Motor neuron (in vitro differentiated cells): Measurements from ENCODE around the gene ZNF444. TPM values are rescaled to one million over a fixed set of nuclear protein-coding genes. Genes with fewer than 3 reads are reported as not detected.
"Not testable (repeated sequence)": the region's sequence is repeated elsewhere in the genome, so short reads cannot be mapped to it uniquely, and the experiment has no call there.

Experiments
- ATAC-seq, 8 experiments: fragments of 200-7000 bp; cut with Tn5 transposase; replicated peaks in 6 of 8; 2 replicates each; pipeline ENCODE4 v1.8.0; 2021; ENCODE audit warnings: mild to moderate bottlenecking in 8 of 8, moderate library complexity in 8 of 8
- H3K27ac ChIP-seq, 2 donors: fragments of 250-450 bp; sonication (Bioruptor Pico); 2 replicates each; pipeline ENCODE4 v1.9.0; 2021; ENCODE audit warnings: antibody characterized with exemption in 2 of 2, mild to moderate bottlenecking in 2 of 2, moderate library complexity in 1 of 2
- H3K4me1 ChIP-seq, 2 donors: fragments of 250-450 bp; sonication (Bioruptor Pico); replicated peaks in 1 of 2; 2 replicates each; pipeline ENCODE4 v1.6.1; 2021; ENCODE audit warnings: antibody characterized with exemption in 2 of 2, mild to moderate bottlenecking in 2 of 2, moderate library complexity in 1 of 2
- H3K4me3 ChIP-seq, 5 donors: fragments of 250-450 bp; sonication (Bioruptor Pico); 2 replicates each; pipeline ENCODE4 v1.9.0; 2021; ENCODE audit warnings: antibody characterized with exemption in 5 of 5, mild to moderate bottlenecking in 5 of 5, moderate library complexity in 4 of 5
- WGBS, 10 experiments: fragments of 450-650 bp; shearing (Covaris generic); methylation state at CpG; one replicate each; pipeline ENCODE4 v1.0.0; 2022; 5-methylcytosine and 5-hydroxymethylcytosine counted together
- in situ Hi-C, 9 experiments: fragments of 400-800 bp; cut with MboI; loops; one replicate each; pipeline ENCODE4 v1.15.0; 2021; ENCODE audit warnings: low sequenced_read_pairs in 9 of 9, low pct_unique_long_range_greater_than_20kb in 2 of 9; ENCODE audit not compliant: unreplicated experiment in 9 of 9
- total RNA-seq, 8 experiments: library from RNA; unstranded; fragments of 300-600 nt; gene quantifications; 2 replicates each; pipeline versions ENCODE4 v1.2.3 to v1.2.4, GENCODE V29; 2022

The ZNF444 gene
- total RNA-seq, 8 experiments from 2014 or later: 10.4 to 20.1 (median 13.3) TPM

DNA sequence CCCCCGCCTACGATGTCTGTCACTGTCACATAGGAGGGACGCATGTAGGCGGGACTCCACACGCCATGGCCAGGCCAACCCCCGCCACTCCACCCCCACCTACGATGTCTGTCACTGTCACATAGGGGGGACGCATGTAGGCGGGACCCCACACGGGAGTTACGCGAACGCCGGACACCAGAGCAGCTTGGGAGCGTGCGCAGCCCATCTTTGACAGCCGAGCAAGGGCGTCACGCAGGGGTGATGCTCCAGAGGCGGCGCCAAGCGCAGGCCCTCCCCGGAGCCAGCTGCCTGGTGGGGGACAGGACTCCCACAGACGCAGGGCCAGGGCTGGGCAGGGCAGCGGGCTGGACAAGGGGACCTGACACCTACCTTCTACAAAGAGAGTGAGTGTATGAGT is 40.0 kb upstream of the ZNF444 start:
- WGBS, 10 experiments: 93 to 100% (median 100%) methylated on average over 2 to 4 of the region's 25 CpGs; no CpG with 5 or more reads in 7 of the 10 experiments
- no peak for ATAC-seq
- Histone ChIP-seq H3K4me3 (no peak overlapping the region), H3K27ac (no peak overlapping the region), H3K4me1 (peaks cover 0 to 3% of the 10 kb centered on the region in 2 donors)
- in situ Hi-C loops: no loop called here

GRCh38 chr19:56101746-56102535 is 39.1 kb upstream of the ZNF444 start:
- Histone ChIP-seq H3K4me1 (peaks cover 0 to 3% of the 10 kb centered on the region in 2 donors), H3K4me3 (no peak overlapping the region), H3K27ac (no peak overlapping the region)
- in situ Hi-C loops: no loop called here
- WGBS, 10 experiments: 80 to 100% (median 97%) methylated on average over 1 to 17 of the region's 34 CpGs; no CpG with 5 or more reads in 2 of the 10 experiments
- ATAC-seq: no peak

- 75 to 100% (median 100%) methylated on average over 2 to 4 of the region's 20 CpGs; no CpG with 5 or more reads in 7 of the 10 experiments for WGBS, 10 experiments
- in situ Hi-C loops: no loop called here
- no peak overlapping the region for H3K4me3 ChIP-seq
- ATAC-seq: no peak
- no peak overlapping the region for H3K27ac ChIP-seq
- peaks cover 0 to 3% of the 10 kb centered on the region in 2 donors for H3K4me1 ChIP-seq
Measured at GRCh38 chr19:56103027-56103614, 38.0 kb upstream of the ZNF444 start.

GRCh38 chr19:56104423-56104822 is 36.7 kb upstream of the ZNF444 start:
- Histone ChIP-seq H3K4me3 (no peak overlapping the region), H3K27ac (no peak overlapping the region), H3K4me1 (peaks cover 0 to 6% of the 10 kb centered on the region in 2 donors)
- ATAC-seq: no peak
- WGBS, 10 experiments: 96% methylated on average over 5 of the region's 29 CpGs; no CpG with 5 or more reads in 9 of the 10 experiments
- in situ Hi-C loops: no loop called here

DNA sequence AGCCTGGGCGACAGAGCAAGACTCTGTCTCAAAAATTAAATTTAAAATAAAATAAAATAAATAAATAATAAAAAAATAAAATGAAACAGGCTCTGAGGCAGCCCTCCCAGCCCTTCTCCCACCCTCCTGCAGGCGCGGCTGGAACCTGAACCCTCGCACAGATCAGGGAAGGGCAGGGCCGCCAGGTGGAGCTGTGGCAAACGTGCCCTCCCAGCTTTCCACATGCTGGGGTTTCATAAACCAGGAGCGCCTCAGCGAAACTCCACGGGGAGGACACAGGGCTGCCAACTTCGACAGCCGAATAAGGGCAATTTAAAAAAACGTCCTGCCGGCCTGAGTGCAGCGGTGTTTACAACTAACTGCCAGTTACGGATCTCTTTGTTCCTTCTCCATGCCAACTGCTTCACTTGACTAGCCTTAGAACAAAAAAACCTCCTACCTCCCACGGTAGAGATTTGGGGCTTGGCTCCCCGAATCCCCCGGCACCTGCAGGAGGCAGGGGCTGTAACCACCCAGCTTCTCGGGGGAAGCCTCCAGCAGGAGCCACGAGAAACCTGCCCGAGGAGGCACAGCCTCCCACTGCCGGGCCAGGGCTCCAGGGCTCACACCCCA is 35.9 kb upstream of the ZNF444 start:
- in situ Hi-C loops: no loop called here
- 33 to 98% (median 52%) methylated on average over 1 to 17 of the region's 22 CpGs; no CpG with 5 or more reads in 1 of the 10 experiments for WGBS, 10 experiments
- H3K4me3 ChIP-seq: no peak overlapping the region

DNA sequence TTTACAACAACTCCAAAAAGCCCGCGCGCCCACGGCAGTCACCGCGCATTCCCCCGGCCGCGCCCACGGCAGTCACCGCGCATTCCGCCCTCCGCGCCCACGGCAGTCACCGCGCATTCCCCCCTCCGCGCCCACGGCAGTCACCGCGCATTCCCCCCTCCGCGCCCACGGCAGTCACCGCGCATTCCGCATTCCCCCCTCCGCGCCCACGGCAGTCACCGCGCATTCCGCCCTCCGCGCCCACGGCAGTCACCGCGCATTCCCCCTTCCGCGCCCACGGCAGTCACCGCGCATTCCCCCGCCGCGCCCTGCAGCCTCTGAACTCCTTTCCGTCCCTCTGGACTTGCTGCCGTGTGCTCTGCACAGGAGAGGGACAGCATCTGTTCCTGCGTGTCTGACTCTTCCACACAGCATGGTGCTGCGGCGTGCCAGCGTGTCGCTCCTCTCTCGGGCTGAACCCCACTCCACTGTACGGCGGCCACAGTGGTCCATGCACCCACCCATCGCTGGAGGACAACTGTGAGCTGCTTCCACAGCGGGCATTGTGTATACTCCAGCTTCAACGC is 35.2 kb upstream of the ZNF444 start:
- peaks cover 0 to 14% of the 10 kb centered on the region in 2 donors for H3K4me1 ChIP-seq
- H3K4me3 ChIP-seq, in situ Hi-C loops, H3K27ac ChIP-seq, ATAC-seq: not testable (repeated sequence)
- WGBS, 10 experiments: 91 to 100% (median 99%) methylated on average over 2 to 16 of the region's 61 CpGs; no CpG with 5 or more reads in 6 of the 10 experiments

More for the DNA sequence above, 35.9 kb upstream of the ZNF444 start:
- Histone ChIP-seq H3K27ac (peak overlapping the region in 1 of 2 donors; percentile 16), H3K4me1 (peaks cover 0 to 8% of the 10 kb centered on the region in 2 donors)
- peak in 7 of 8 experiments; percentile 4 to 92 (median 80) for ATAC-seq

DNA sequence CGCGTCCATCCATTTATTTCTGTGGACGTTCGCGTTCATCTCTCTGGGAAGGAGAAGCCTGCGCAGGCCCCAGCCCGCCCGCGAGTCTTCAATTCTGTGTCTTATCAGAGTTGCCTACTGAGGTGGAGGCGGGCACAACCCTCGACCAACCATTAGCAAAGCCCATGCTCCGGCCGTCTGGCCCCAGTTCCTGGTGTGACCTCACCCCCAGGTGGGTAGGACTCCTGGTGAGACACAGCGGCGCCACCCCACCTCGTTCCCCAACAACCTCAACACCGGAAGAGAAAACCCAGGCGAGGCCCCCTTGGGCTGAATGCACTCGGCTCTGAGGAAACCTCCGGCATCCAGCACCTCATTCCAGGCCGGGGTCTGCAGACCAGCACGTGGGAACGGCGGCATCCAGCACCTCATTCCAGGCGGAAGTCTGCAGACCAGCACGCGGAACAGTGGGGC is 34.7 kb upstream of the ZNF444 start:
- WGBS, 10 experiments: 76 to 100% (median 79%) methylated on average over 1 to 9 of the region's 27 CpGs; no CpG with 5 or more reads in 4 of the 10 experiments
- no peak overlapping the region for H3K4me3 ChIP-seq
- H3K4me1 ChIP-seq: peaks cover 3 to 19% of the 10 kb centered on the region in 2 donors
- H3K27ac ChIP-seq: no peak overlapping the region
- in situ Hi-C loops: no loop called here
- ATAC-seq: no peak

DNA sequence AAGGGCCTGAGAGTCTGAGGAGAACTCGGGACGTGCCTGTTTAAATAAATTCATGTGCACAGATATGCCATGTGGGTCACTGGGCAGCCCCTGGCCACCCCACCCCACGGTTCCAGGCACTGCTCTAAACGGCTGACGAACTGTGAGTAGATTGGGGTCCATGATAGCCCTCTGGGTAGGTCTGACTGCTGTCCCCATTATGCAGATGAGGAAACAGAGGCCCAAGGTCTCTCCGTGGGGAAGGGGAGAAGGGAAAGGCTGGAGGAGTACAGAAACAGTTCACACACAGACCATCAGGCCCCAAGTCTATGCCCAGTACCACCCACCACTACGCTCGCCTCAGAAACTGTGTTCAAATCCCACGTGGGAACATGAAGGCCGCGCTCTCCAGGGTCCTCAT is 34.1 kb upstream of the ZNF444 start:
- H3K27ac ChIP-seq: no peak overlapping the region
- ATAC-seq: no peak
- 81 to 100% (median 89%) methylated on average over 2 to 6 of the region's 11 CpGs; no CpG with 5 or more reads in 5 of the 10 experiments for WGBS, 10 experiments
- no peak overlapping the region for H3K4me3 ChIP-seq
- H3K4me1 ChIP-seq: peaks cover 5 to 25% of the 10 kb centered on the region in 2 donors
- in situ Hi-C loops: no loop called here

GRCh38 chr19:56107626-56108351 is 33.3 kb upstream of the ZNF444 start:
- no peak overlapping the region for H3K4me3 ChIP-seq
- H3K27ac ChIP-seq: no peak overlapping the region
- peaks cover 5 to 32% of the 10 kb centered on the region in 2 donors for H3K4me1 ChIP-seq
- WGBS, 10 experiments: 40% methylated on average over 1 of the region's 27 CpGs; no CpG with 5 or more reads in 9 of the 10 experiments
- peak; percentile 4 to 35 (median 14) for ATAC-seq
- in situ Hi-C loops: no loop called here

GRCh38 chr19:56108447-56109195 is 32.5 kb upstream of the ZNF444 start:
- Histone ChIP-seq H3K4me1 (peaks cover 5 to 34% of the 10 kb centered on the region in 2 donors), H3K4me3 (no peak overlapping the region), H3K27ac (no peak overlapping the region)
- in situ Hi-C loops: no loop called here
- peak in 1 of 8 experiments; percentile 10 for ATAC-seq
- 0 to 90% (median 60%) methylated on average over 1 to 5 of the region's 24 CpGs; no CpG with 5 or more reads in 2 of the 10 experiments for WGBS, 10 experiments

DNA sequence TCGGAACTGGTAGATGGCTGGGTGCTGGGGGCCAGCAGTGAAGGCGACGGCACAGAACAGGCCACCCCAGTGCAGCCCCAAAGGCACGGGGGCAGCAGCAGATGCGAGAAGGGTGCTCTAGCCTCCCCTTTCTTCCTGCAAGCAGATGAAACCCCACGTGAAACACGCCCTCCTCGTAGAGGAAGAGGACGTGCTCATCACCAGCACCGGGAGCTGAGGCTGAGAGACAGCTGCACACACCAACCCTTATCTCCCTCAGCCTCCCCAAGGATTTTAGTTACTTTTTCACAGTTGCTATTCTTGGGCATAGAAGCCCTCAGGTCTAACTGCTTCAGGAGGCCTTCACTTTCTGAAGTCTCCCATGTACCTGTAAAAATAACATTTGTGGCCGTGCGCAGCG is 31.9 kb upstream of the ZNF444 start:
- H3K27ac ChIP-seq: no peak overlapping the region
- no peak overlapping the region for H3K4me3 ChIP-seq
- ATAC-seq: peak in 1 of 8 experiments; percentile 2
- in situ Hi-C loops: no loop called here
- H3K4me1 ChIP-seq: peaks cover 5 to 34% of the 10 kb centered on the region in 2 donors
- 0 to 90% (median 73%) methylated on average over 1 to 5 of the region's 13 CpGs; no CpG with 5 or more reads in 5 of the 10 experiments for whole genome bisulfite sequencing, 10 experiments
